Lung (tissue), 12 donors: ENCODE results near the gene FIGN. TPM values are rescaled to one million over a fixed set of nuclear protein-coding genes. Genes with fewer than 3 reads are reported as not detected.

Source experiments
- ATAC-seq: fragments of 200-7000 bp; cut with Tn5 transposase; one replicate; pipeline ENCODE4 v1.9.1; 2020; ENCODE audit warnings: moderate number of reproducible peaks; ENCODE audit not compliant: insufficient read depth, low FRiP score
- DNase-seq, 3 donors: peaks; one replicate each; pipeline ENCODE4 v3.0.0-alpha.2; 2013 to 2017
- H3K27ac ChIP-seq, 2 donors: one replicate each; pipeline ENCODE4 v1.5.1; 2013; ENCODE audit warnings: mild to moderate bottlenecking in 2 of 2, moderate library complexity in 2 of 2, control low read depth in 1 of 2, inconsistent platforms in 1 of 2, low read depth in 1 of 2, low read length in 1 of 2
- H3K27me3 ChIP-seq, 3 donors: one replicate each; pipeline ENCODE4 v1.5.1; 2013; ENCODE audit warnings: low read length in 2 of 3; ENCODE audit not compliant: control insufficient read depth in 3 of 3, insufficient read depth in 3 of 3
- H3K36me3 ChIP-seq, 4 donors: one replicate each; pipeline ENCODE4 v1.5.1; 2013; ENCODE audit warnings: low read length in 4 of 4, mild to moderate bottlenecking in 1 of 4, moderate library complexity in 1 of 4; ENCODE audit not compliant: control insufficient read depth in 4 of 4, insufficient read depth in 4 of 4
- H3K4me1 ChIP-seq, 5 donors: one replicate each; pipeline ENCODE4 v1.5.1; 2013; ENCODE audit warnings: low read length in 5 of 5, mild to moderate bottlenecking in 2 of 5, moderate library complexity in 1 of 5; ENCODE audit not compliant: control insufficient read depth in 5 of 5, insufficient read depth in 5 of 5
- H3K4me3 ChIP-seq: one replicate; pipeline ENCODE4 v1.5.1; 2013; ENCODE audit warnings: mild to moderate bottlenecking, control low read depth, moderate library complexity
- H3K9ac ChIP-seq, 2 donors: one replicate each; pipeline ENCODE4 v1.5.1; 2013; ENCODE audit warnings: low read length in 2 of 2, control low read depth in 1 of 2; ENCODE audit not compliant: insufficient read depth in 1 of 2
- H3K9me3 ChIP-seq, 4 donors: one replicate each; pipeline ENCODE4 v1.5.1; 2013; ENCODE audit warnings: low read length in 3 of 4, mild to moderate bottlenecking in 1 of 4, moderate library complexity in 1 of 4; ENCODE audit not compliant: control insufficient read depth in 4 of 4, insufficient read depth in 3 of 4
- WGBS, 2 donors: extraction: QIAGEN DNeasy Blood & Tissue Kit; methylation state at CpG; one replicate each; pipeline ENCODE4 v1.1.7; 2013; 5-methylcytosine and 5-hydroxymethylcytosine counted together
- polyA plus RNA-seq, 2 donors: library from polyadenylated mRNA; stranded (reverse); fragments of 200-250 nt; gene quantifications; one replicate each; pipeline ENCODE4 v1.2.1, GENCODE V29; 2013
- total RNA-seq, 2 donors: library from RNA; depleted of rRNA in 1 of 2; stranded (reverse); fragments of >200 nt in 1 of 2; gene quantifications; one replicate each; pipeline ENCODE4 v1.2.1, GENCODE V29; 2014 to 2021
- TF ChIP-seq, protein P1 (sequence below): IDR thresholded peaks from 2 replicates; pipeline ENCODE4 v1.5.1; 2012; ENCODE audit warnings: mild to moderate bottlenecking; ENCODE audit errors: control extremely low read depth, extremely low read depth
- donor health status: control.
- donor health status: control.
- donor health status: Bipolar disorder and iron deficiency.
- donor health status: healthy.
- donor health status: DM: yes; HTN: yes; CAD: no.

FIGN gene
- total and polyA plus RNA-seq, 4 donors: 0.42 to 6.5 (median 3.0) TPM

- no peak for ATAC-seq
- no peaks in the 10 kb centered on the region for H3K27me3 ChIP-seq
- TF ChIP-seq, protein P1, sequence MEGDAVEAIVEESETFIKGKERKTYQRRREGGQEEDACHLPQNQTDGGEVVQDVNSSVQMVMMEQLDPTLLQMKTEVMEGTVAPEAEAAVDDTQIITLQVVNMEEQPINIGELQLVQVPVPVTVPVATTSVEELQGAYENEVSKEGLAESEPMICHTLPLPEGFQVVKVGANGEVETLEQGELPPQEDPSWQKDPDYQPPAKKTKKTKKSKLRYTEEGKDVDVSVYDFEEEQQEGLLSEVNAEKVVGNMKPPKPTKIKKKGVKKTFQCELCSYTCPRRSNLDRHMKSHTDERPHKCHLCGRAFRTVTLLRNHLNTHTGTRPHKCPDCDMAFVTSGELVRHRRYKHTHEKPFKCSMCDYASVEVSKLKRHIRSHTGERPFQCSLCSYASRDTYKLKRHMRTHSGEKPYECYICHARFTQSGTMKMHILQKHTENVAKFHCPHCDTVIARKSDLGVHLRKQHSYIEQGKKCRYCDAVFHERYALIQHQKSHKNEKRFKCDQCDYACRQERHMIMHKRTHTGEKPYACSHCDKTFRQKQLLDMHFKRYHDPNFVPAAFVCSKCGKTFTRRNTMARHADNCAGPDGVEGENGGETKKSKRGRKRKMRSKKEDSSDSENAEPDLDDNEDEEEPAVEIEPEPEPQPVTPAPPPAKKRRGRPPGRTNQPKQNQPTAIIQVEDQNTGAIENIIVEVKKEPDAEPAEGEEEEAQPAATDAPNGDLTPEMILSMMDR: no peak
- no peak for DNase-seq
- no peak overlapping the region for H3K9ac ChIP-seq
- H3K27ac ChIP-seq: peak overlapping the region in 1 of 2 donors; percentile 53
- 58 to 67% methylated on average over 5 of the region's 5 CpGs for WGBS, 2 donors
- no peak overlapping the region for H3K4me3 ChIP-seq
- H3K36me3 ChIP-seq: no peaks in the 10 kb centered on the region
- peaks cover 0 to 15% (median 4%) of the 10 kb centered on the region in 5 donors for H3K4me1 ChIP-seq
- no peaks in the 10 kb centered on the region for H3K9me3 ChIP-seq
Measured at GRCh38 chr2:163717515-163717914, 18.3 kb downstream of the FIGN start.

DNA sequence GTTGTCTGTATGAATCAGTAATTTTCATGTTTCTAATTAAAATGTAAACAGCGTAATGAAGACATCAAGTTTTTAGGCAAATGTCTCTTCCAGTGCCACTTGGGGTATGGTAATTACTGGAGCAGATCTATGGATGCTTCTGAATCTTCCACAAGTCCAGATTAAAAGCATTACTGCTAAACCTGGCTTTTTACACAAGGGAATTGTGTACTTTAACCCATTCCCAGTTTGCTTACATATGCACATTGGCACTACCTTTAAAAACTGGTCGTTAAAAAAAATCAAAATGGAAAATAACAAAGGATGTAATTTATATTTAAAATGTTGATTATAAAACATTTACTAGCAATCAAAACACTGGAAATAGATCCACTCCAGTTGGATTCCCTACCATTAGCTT, 19.7 kb downstream of the FIGN start:
- H3K27me3 ChIP-seq: no peaks in the 10 kb centered on the region
- no peaks in the 10 kb centered on the region for H3K9me3 ChIP-seq
- DNase-seq (no peak), ATAC-seq (no peak)
- H3K9ac ChIP-seq: no peak overlapping the region
- no peak overlapping the region for H3K27ac ChIP-seq
- TF ChIP-seq, protein P1: no peak
- no peak overlapping the region for H3K4me3 ChIP-seq
- 79 to 86% methylated on average over 2 of the region's 2 CpGs for WGBS, 2 donors
- no peaks in the 10 kb centered on the region for H3K36me3 ChIP-seq
- peaks cover 0 to 15% (median 4%) of the 10 kb centered on the region in 5 donors for H3K4me1 ChIP-seq

GRCh38 chr2:163715668-163716067, 20.1 kb downstream of the FIGN start:
- Histone ChIP-seq H3K9me3 (no peaks in the 10 kb centered on the region), H3K27ac (no peak overlapping the region), H3K4me3 (no peak overlapping the region), H3K4me1 (peaks cover 0 to 15% (median 4%) of the 10 kb centered on the region in 5 donors), H3K9ac (no peak overlapping the region), H3K36me3 (no peaks in the 10 kb centered on the region), H3K27me3 (no peaks in the 10 kb centered on the region)
- no peak for DNase-seq
- 96 to 97% methylated on average over 1 of the region's 1 CpG for WGBS, 2 donors
- TF ChIP-seq, protein P1: no peak
- ATAC-seq: no peak

DNA sequence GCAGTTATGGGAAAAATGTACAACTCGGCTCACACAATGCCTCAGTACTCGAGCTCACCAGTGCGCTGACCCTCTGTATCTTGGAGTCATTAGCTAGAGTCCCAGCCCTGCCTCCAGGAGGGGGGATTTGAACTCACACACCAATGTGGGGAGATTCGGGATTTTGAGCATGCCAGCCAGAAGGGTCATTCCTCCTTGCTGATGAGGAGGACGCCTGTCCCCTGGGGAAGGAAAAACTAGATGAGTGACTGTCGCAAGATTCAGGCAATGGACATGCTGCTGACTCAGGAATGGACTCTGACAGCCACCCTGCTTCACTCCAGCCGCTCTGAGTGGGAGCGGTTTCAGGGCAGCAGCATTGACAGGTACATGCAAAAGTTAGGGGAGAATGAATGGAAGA, 20.6 kb downstream of the FIGN start:
- DNase-seq (no peak), ATAC-seq (no peak)
- Histone ChIP-seq H3K4me3 (no peak overlapping the region), H3K9ac (no peak overlapping the region), H3K4me1 (peaks cover 0 to 15% (median 4%) of the 10 kb centered on the region in 5 donors), H3K36me3 (no peaks in the 10 kb centered on the region), H3K27me3 (no peaks in the 10 kb centered on the region), H3K9me3 (no peaks in the 10 kb centered on the region), H3K27ac (no peak overlapping the region)
- 80 to 86% methylated on average over 8 of the region's 8 CpGs for WGBS, 2 donors
- TF ChIP-seq, protein P1: no peak
